AG04450 (cell line): Measurements from ENCODE around the gene GARIN5B. TPM values are rescaled to one million over a fixed set of nuclear protein-coding genes. Genes with fewer than 3 reads are reported as not detected.

Experiments used
- CTCF ChIA-PET: fragments of 300-600, 350-600 bp; formaldehyde crosslinking; extraction: SDS; loops from one replicate; lab custom pipeline; 2022; ENCODE audit warnings: antibody characterized with exemption, inconsistent platforms; lab: Charles Lee
- POLR2A ChIA-PET: fragments of 350-600 bp; formaldehyde crosslinking; extraction: SDS; loops from one replicate; lab custom pipeline; 2021; ENCODE audit warnings: antibody characterized with exemption, inconsistent platforms; lab: Yijun Ruan, JAX
- DNase-seq: peaks from one replicate; pipeline ENCODE4 v3.0.0-alpha.2; 2011; ENCODE audit warnings: low read depth, low spot score
- H3K27ac ChIP-seq: one replicate; pipeline ENCODE4 v1.5.1; 2012; ENCODE audit warnings: low read depth, low read length, control low read depth
- H3K27me3 ChIP-seq: one replicate; pipeline ENCODE4 v1.6.0; 2012; ENCODE audit warnings: low read length; ENCODE audit not compliant: control insufficient read depth, insufficient read depth
- H3K4me3 ChIP-seq: 2 replicates; pipeline ENCODE4 v1.5.1; 2011; ENCODE audit warnings: mild to moderate bottlenecking, low read depth, low read length, control low read depth
- H3K9me3 ChIP-seq: 2 replicates; pipeline ENCODE4 v1.5.1; 2012; ENCODE audit warnings: low read length; ENCODE audit not compliant: control insufficient read depth, insufficient read depth
- polyA plus RNA-seq: library from polyadenylated mRNA; depleted of rRNA; stranded (reverse); fragments of >200 nt; gene quantifications from 2 replicates; pipeline ENCODE4 v1.2.3, GENCODE V29; 2011
- TF ChIP-seq, protein P1 (sequence below): IDR thresholded peaks from 2 replicates; pipeline ENCODE4 v1.5.1; 2011; ENCODE audit warnings: low read depth, low read length, control low read depth, inconsistent platforms

Gene GARIN5B
- polyA plus RNA-seq, 1 experiment = not detected

DNA sequence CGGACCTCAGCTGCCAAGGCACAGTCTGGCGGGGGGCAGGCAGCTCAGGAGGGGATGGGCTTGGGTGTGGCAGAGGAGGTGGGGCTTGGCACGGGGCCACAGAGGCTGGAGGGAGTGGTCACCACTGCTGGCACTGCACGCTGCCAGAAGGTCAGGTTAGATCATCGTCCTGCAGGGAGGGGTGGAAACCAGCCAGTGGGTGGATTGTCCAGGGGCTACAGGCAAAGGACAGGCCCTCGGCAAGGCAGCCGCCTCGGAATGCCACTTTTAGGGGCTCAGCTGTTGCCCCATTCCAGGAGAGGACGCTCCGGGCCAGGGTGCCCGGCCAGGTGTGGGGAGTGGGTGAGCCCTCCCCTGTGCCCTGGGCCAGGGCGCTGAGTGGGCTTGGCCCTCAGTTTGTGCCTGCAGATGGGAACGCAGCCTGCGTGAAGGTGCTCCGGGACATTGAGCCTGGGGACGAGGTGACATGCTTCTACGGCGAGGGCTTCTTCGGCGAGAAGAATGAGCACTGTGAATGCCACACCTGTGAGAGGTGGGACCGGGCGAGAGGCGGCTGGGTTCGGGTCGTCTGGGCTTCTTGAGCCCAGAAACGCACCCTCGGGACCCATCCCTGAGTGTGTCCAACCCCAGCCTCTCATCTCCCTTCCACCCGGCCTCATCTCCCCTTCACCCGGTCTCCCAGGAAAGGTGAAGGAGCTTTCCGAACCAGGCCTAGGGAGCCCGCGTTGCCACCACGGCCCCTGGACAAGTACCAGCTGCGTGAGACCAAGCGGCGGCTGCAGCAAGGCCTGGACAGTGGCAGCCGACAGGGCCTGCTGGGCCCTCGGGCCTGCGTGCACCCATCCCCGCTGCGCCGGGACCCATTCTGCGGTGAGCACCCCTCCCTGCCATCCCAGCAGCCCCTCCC lies 17.0 kb downstream of the GARIN5B start:
- no peak overlapping the region for H3K4me3 ChIP-seq
- no peaks in the 10 kb centered on the region for H3K27me3 ChIP-seq
- TF ChIP-seq, protein P1, sequence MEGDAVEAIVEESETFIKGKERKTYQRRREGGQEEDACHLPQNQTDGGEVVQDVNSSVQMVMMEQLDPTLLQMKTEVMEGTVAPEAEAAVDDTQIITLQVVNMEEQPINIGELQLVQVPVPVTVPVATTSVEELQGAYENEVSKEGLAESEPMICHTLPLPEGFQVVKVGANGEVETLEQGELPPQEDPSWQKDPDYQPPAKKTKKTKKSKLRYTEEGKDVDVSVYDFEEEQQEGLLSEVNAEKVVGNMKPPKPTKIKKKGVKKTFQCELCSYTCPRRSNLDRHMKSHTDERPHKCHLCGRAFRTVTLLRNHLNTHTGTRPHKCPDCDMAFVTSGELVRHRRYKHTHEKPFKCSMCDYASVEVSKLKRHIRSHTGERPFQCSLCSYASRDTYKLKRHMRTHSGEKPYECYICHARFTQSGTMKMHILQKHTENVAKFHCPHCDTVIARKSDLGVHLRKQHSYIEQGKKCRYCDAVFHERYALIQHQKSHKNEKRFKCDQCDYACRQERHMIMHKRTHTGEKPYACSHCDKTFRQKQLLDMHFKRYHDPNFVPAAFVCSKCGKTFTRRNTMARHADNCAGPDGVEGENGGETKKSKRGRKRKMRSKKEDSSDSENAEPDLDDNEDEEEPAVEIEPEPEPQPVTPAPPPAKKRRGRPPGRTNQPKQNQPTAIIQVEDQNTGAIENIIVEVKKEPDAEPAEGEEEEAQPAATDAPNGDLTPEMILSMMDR = no peak
- no peaks in the 10 kb centered on the region; the same call in 1 of the 2 replicates for H3K9me3 ChIP-seq
- H3K27ac ChIP-seq = no peak overlapping the region
- DNase-seq = no peak
- ChIA-PET CTCF (no interaction called here), POLR2A (interaction anchor here (0.6 to 0.7 kb wide), 2 partner anchors 45 to 253 kb away, joined by 5 to 8 read pairs; partner anchors contain the start of gene FIZ1)

DNA sequence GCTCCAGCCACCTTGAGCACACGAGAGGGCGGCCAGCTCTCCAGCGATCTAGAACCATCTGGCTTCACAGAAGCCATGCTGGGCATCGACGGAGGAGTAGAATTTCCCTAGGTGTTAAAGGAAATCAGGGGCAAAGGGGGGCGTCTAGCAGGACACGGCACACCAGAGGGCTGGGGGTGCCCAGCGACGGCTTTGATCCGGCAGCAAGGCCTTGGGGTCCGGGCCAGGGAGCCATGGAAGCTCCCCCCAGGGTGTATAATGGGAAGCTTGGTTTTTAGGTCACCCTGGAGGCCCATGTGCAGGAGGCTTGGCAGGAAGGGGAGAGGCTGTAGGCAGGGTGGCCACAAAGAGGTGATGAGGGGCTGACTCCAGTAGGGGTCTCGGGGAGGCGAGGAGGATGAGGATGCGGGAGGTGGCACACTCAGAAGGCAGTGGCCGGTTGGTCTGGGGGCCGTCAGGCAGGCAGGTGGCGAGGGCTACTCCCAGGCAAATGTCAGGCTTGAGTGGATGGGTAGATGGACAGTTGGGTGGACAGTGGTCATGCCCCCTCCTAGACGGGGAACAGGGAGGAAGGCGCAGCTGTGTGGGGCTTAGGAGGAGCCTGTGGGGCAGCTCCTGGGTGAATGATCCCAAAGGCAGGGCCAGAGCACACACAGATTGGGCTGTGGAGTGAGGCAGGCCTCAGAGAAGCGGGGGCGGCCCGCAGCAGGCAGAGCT lies 17.8 kb downstream of the GARIN5B start:
- TF ChIP-seq, protein P1 = no peak
- no peak for DNase-seq
- POLR2A ChIA-PET = interaction anchor here (0.6 kb wide), 1 partner anchor 44 kb away, joined by 8 read pairs; no protein-coding TSS in a partner anchor
- CTCF ChIA-PET = interaction anchor here (1.0 kb wide), 1 partner anchor 43 kb away, joined by 4 read pairs; no protein-coding TSS in a partner anchor
- Histone ChIP-seq H3K27me3 (no peaks in the 10 kb centered on the region), H3K9me3 (no peaks in the 10 kb centered on the region; the same call in 1 of the 2 replicates), H3K27ac (no peak overlapping the region), H3K4me3 (no peak overlapping the region)

DNA sequence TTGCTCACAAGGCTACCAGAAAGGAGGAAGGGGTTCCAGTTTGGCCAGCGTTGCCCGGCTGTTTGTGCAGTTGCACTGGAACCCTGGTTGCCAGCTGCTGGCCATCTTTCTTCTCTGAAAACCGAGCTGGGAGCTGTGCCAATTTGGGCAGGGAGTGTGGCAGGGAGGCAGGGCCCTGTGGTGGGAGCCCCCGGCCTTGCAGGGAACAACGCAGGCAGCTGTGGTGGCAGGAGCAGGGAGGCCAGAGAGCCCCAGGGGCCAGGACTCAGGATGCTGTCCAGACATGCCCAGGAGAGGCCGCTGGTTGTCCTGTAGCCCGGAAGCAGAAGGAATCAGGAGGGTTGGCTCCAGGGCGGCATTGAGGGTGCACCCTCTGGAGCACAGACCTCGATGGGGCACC lies 18.6 kb downstream of the GARIN5B start:
- H3K27ac ChIP-seq = no peak overlapping the region
- TF ChIP-seq, protein P1 = no peak
- H3K4me3 ChIP-seq = no peak overlapping the region
- no peak for DNase-seq
- H3K27me3 ChIP-seq = no peaks in the 10 kb centered on the region
- CTCF ChIA-PET = interaction anchor here (1.0 kb wide), 1 partner anchor 43 kb away, joined by 4 read pairs; no protein-coding TSS in a partner anchor
- POLR2A ChIA-PET = interaction anchor here (0.5 to 1.2 kb wide), 2 partner anchors 26 to 63 kb away, joined by 4 to 6 read pairs; partner anchors contain the start of genes IL11 and UBE2S
- no peaks in the 10 kb centered on the region; the same call in 1 of the 2 replicates for H3K9me3 ChIP-seq

DNA sequence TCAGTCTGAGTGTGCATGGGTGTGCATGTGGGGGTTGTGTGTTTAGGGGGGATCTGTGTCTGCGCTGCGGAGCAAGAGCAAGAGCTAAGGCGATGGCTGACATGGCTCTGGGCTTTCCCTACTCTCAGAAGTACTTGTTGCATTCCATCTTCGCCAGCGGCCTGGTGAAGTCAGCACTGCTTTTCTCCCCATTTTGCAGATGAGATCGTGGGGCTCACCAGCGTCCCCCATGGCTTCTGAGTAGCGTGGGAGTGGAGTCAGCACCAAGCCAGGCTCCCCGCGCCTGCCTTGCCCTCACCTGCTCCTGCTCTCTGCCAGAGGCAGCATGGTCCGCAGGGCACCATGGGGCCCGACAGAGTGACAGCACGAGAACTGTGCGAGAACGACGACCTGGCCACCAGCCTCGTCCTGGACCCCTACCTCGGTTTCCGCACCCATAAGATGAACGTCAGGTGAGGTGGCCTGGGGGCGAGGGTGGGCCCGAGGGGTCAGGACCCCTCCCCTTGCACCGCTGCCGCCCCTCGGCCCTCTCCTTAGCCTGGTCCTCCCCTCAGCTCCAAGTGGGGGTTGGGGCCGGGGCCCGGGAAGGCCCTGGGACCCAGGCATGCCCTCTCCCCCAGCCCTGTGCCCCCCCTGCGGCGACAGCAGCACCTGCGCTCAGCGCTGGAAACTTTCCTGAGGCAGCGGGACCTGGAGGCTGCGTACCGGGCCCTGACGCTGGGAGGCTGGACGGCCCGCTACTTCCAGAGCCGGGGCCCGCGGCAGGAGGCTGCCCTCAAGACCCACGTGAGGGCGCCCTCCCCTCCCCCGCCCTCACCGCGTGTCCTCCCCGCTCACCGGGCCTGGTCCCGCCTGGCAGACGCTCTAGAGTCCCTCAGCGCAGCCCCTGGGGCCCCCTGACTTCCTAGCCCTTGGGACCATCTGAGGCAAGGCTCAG lies 21.2 kb downstream of the GARIN5B start:
- Histone ChIP-seq H3K9me3 (no peaks in the 10 kb centered on the region; the same call in 1 of the 2 replicates), H3K27ac (no peak overlapping the region), H3K27me3 (no peaks in the 10 kb centered on the region), H3K4me3 (peak overlapping the region; percentile 38)
- ChIA-PET POLR2A (no interaction called here), CTCF (interaction anchor here (0.7 kb wide), 1 partner anchor 201 kb away, joined by 4 read pairs; no protein-coding TSS in a partner anchor)
- TF ChIP-seq, protein P1 = no peak
- no peak for DNase-seq
